HepG2 (cell line): ENCODE data around the gene NLRP13. TPM values are rescaled to one million over a fixed set of nuclear protein-coding genes. Genes with fewer than 3 reads are reported as not detected.

Experiments used
- ATAC-seq: fragments of 200-7000 bp; cut with Tn5 transposase; 3 replicates; pipeline ENCODE4 v1.9.1; 2020; ENCODE audit warnings: mild to moderate bottlenecking, moderate library complexity
- BruUV-seq: library from RNA; stranded (reverse); fragments of 400-500 nt; replicated peaks from 2 replicates; lab custom pipeline; 2021; lab: Mats Ljungman, UMichigan
- CTCF ChIA-PET: fragments of 300-600 bp; formaldehyde crosslinking; extraction: SDS; loops from one replicate; lab custom pipeline; 2021; ENCODE audit warnings: low total read pairs, inconsistent platforms, low intra/inter-chr PET ratio; lab: Yijun Ruan, JAX
- POLR2A ChIA-PET: fragments of 350-600 bp; sonication (Branson Sonifier 250); formaldehyde crosslinking; loops from one replicate; lab custom pipeline; 2020; ENCODE audit warnings: antibody characterized with exemption, inconsistent platforms; lab: Yijun Ruan, JAX
- DNase-seq: peaks from one replicate; pipeline ENCODE4 v3.0.0-alpha.2; 2015; ENCODE audit warnings: low spot score
- FAIRE-seq: peaks from 3 replicates; lab custom pipeline; 2011; peaks lifted over from hg19 to GRCh38; lab: Jason Lieb, UNC
- H2AFZ ChIP-seq: one replicate; pipeline ENCODE4 v1.6.1; 2011; ENCODE audit warnings: low read length, inconsistent platforms
- H3K27ac ChIP-seq: fragments of 300-600 bp; 3 replicates; pipeline ENCODE4 v1.8.0; 2011; ENCODE audit warnings: mixed run types, mild to moderate bottlenecking, mixed read lengths, low read length, inconsistent platforms; ENCODE audit not compliant: insufficient read depth; ENCODE audit errors: extremely low read length
- H3K27me3 ChIP-seq, 2 experiments: fragments of 200-600 bp in 1 of 2; 2 replicates in 1 of 2; 3 replicates in 1 of 2; pipeline versions ENCODE4 v1.6.0 to v1.8.0; 2011; ENCODE audit warnings: low read length in 2 of 2, mild to moderate bottlenecking in 2 of 2, moderate library complexity in 2 of 2, inconsistent platforms in 1 of 2; ENCODE audit not compliant: insufficient read depth in 2 of 2, control insufficient read depth in 1 of 2
- H3K36me3 ChIP-seq, 2 experiments: fragments of 200-600 bp in 1 of 2; replicated peaks in 1 of 2; 2 replicates in 1 of 2; 3 replicates in 1 of 2; pipeline versions ENCODE4 v1.5.1 to v1.8.0; 2011; ENCODE audit warnings: low read length in 2 of 2, inconsistent platforms in 1 of 2; ENCODE audit not compliant: insufficient read depth in 2 of 2, control insufficient read depth in 1 of 2
- H3K4me1 ChIP-seq: 2 replicates; pipeline ENCODE4 v1.5.1; 2012; ENCODE audit warnings: low read length, inconsistent platforms; ENCODE audit not compliant: insufficient read depth
- H3K4me2 ChIP-seq: 2 replicates; pipeline ENCODE4 v1.6.0; 2011; ENCODE audit warnings: low read depth, low read length, inconsistent platforms
- H3K4me3 ChIP-seq, 3 experiments: fragments of 200-600 bp in 1 of 3; sonication (generic), shearing (Covaris generic) in 1 of 3; replicated peaks in 1 of 3; 2 replicates each; pipeline ENCODE4 v1.5.1; 2011 to 2016; ENCODE audit warnings: low read length in 3 of 3, inconsistent platforms in 2 of 3, low read depth in 2 of 3, mild to moderate bottlenecking in 2 of 3, control low read depth in 1 of 3, mixed read lengths in 1 of 3; ENCODE audit not compliant: insufficient read depth in 1 of 3
- H3K79me2 ChIP-seq: one replicate; pipeline ENCODE4 v1.6.1; 2011; ENCODE audit warnings: low read length, inconsistent platforms; ENCODE audit not compliant: insufficient read depth
- H3K9ac ChIP-seq: 2 replicates; pipeline ENCODE4 v1.6.0; 2011; ENCODE audit warnings: mild to moderate bottlenecking, low read depth, low read length, inconsistent platforms; ENCODE audit not compliant: insufficient read depth
- H3K9me3 ChIP-seq: 2 replicates; pipeline ENCODE4 v1.5.1; 2012; ENCODE audit warnings: mild to moderate bottlenecking, low read length
- H4K20me1 ChIP-seq: 2 replicates; pipeline ENCODE4 v1.6.0; 2011; ENCODE audit warnings: inconsistent platforms, mild to moderate bottlenecking, low read length, moderate library complexity; ENCODE audit not compliant: insufficient read depth
- ATF7 ChIP-seq, 2 experiments: fragments of 450-650 bp in 1 of 2; sonication (generic) in 1 of 2; formaldehyde crosslinking in 1 of 2; IDR thresholded peaks; 2 replicates each; pipeline versions ENCODE4 v1.4.0 to v1.6.1; 2016 to 2020; ENCODE audit warnings: antibody characterized with exemption in 1 of 2, mild to moderate bottlenecking in 1 of 2, missing genetic modification reagents in 1 of 2
- KIAA2018 ChIP-seq: sonication (generic); formaldehyde crosslinking; IDR thresholded peaks from 2 replicates; pipeline ENCODE4 v1.5.0; 2020; ENCODE audit warnings: mild to moderate bottlenecking, missing genetic modification reagents, borderline replicate concordance
- NFE2L2 ChIP-seq: fragments of 150-350 bp; IDR thresholded peaks from 2 replicates; pipeline ENCODE4 v1.6.1; 2014; ENCODE audit warnings: low read length
- SCMH1 ChIP-seq: sonication (generic); formaldehyde crosslinking; IDR thresholded peaks from 2 replicates; pipeline ENCODE4 v1.9.0; 2021; ENCODE audit warnings: missing genetic modification reagents, mild to moderate bottlenecking, borderline replicate concordance
- SKIL ChIP-seq: sonication (generic); formaldehyde crosslinking; IDR thresholded peaks from 2 replicates; pipeline ENCODE4 v1.8.0; 2022; ENCODE audit warnings: missing genetic modification reagents, mild to moderate bottlenecking, moderate library complexity, borderline replicate concordance
- ZNF280B ChIP-seq: sonication (generic); formaldehyde crosslinking; IDR thresholded peaks from 2 replicates; pipeline ENCODE4 v1.5.0; 2020; ENCODE audit warnings: missing genetic modification reagents, mild to moderate bottlenecking, borderline replicate concordance
- ZNF710 ChIP-seq: sonication (generic); formaldehyde crosslinking; IDR thresholded peaks from 2 replicates; pipeline ENCODE4 v1.5.0; 2020; ENCODE audit warnings: mild to moderate bottlenecking, missing genetic modification reagents, borderline replicate concordance
- ZSCAN25 ChIP-seq: sonication (generic); formaldehyde crosslinking; IDR thresholded peaks from 2 replicates; pipeline ENCODE4 v1.8.0; 2022; ENCODE audit warnings: mild to moderate bottlenecking, missing genetic modification reagents
- WGBS: methylation state at CpG from one replicate; pipeline ENCODE4 v1.1.6; 2017; ENCODE audit warnings: low lambda C conversion rate; 5-methylcytosine and 5-hydroxymethylcytosine counted together
- in situ Hi-C: cut with HindIII; loops from 2 replicates; pipeline ENCODE4 v1.10.0; 2017; ENCODE audit warnings: low pct_unique_long_range_greater_than_20kb; ENCODE audit not compliant: extremely low pct_ligation_motif_present
- intact Hi-C: fragments of 100-400 bp; cut with micrococcal nuclease; formaldehyde crosslinking; loops from one replicate; pipeline ENCODE4 v1.10.0; 2022; ENCODE audit not compliant: unreplicated experiment
- polyA plus RNA-seq, 8 experiments: library from polyadenylated mRNA; depleted of rRNA in 3 of 8; stranded (reverse) in 7 of 8; unstranded in 1 of 8; fragments of >200 nt; fragmentation: Illumina TruSeq in 4 of 8; extraction: Trizol in 4 of 8; gene quantifications; 2 replicates each; pipeline versions ENCODE4 v1.2.1 to v1.2.3, GENCODE V29; 2011 to 2016; ENCODE audit warnings: low read depth in 4 of 8, missing spikeins in 1 of 8, mixed read lengths in 1 of 8; ENCODE audit not compliant: insufficient read depth in 1 of 8
- total RNA-seq, 5 experiments: library from RNA; depleted of rRNA; stranded (reverse); fragments of >200 nt; fragmentation: Illumina TruSeq; extraction: Trizol; gene quantifications; 2 replicates each; pipeline ENCODE4 v1.2.3, GENCODE V29; 2016; ENCODE audit warnings: low read depth in 1 of 5

The NLRP13 gene
- total and polyA plus RNA-seq, 2 of the 13 experiments (the other 11 are each of a cell fraction or from before 2014, with no cell fraction given) = not detected

- peaks cover 0 to 8% of the 10 kb centered on the region in 2 experiments; a peak in 1 of 5 replicates for H3K27me3 ChIP-seq
- FAIRE-seq = no peak
- no peaks in the 10 kb centered on the region for H3K79me2 ChIP-seq
- H3K9me3 ChIP-seq = no peaks in the 10 kb centered on the region
- H3K4me2 ChIP-seq = no peak overlapping the region
- no peak for ATAC-seq
- POLR2A ChIA-PET = no interaction called here
- no peak for DNase-seq
- intact Hi-C loops (no loop called here), in situ Hi-C loops (no loop called here)
- no peaks in the 10 kb centered on the region for H3K4me1 ChIP-seq
- 0% methylated on average over 2 of the region's 2 CpGs for WGBS
- H3K27ac ChIP-seq = no peak overlapping the region
- no peak overlapping the region for H3K9ac ChIP-seq
- H4K20me1 ChIP-seq = no peaks in the 10 kb centered on the region
- TF ChIP-seq ZNF280B (CRISPR knock-in tag) (no peak), ZSCAN25 (no peak), KIAA2018 (CRISPR knock-in tag) (no peak), ATF7 (IDR thresholded peaks at IDR 0.05) (no peak), ATF7 (CRISPR knock-in tag; IDR thresholded peaks at IDR 0.05) (no peak), NFE2L2 (no peak), SCMH1 (CRISPR knock-in tag) (no peak), SKIL (CRISPR knock-in tag) (no peak), ZNF710 (CRISPR knock-in tag) (no peak)
- H3K4me3 ChIP-seq = no peak overlapping the region
- no TSS peak for BruUV-seq
- no peaks in the 10 kb centered on the region for H3K36me3 ChIP-seq
- no peak overlapping the region for H2AFZ ChIP-seq
- CTCF ChIA-PET = no interaction called here
These were observed 22.3 kb downstream of the NLRP13 start for GRCh38 chr19:55909801-55910200.
